ENCODE results near the gene TRAPPC11. TPM values are rescaled to one million over a fixed set of nuclear protein-coding genes. Genes with fewer than 3 reads are reported as not detected.
A peak's percentile ranks its signal among the peaks of the same experiment; 100 is the strongest.

The TRAPPC11 gene
- total RNA-seq, 1 donor from 2014 or later: 26.3 TPM

DNA sequence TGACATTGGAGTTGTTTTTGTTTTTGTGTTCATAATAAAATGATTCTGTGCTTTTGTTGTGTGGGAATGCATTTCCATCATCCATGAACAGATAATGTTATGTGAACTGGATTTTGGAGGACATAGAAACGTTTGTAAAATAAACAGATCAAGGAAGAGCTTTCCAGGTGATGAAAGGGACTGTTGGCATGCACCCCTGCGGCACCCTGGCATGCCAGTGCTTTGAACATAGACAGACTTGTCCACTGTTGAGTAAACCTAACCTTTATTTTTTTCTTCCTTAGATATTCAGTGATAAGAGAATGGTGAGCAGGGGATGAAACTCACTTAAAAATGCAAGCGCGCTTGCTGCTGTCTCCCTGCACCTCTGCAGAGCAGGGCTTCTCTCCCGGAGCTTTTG lies 59.8 kb downstream of the TRAPPC11 start:
- Mint-ChIP-seq H3K4me1 (ENCODE audit: low read depth, unreplicated experiment) (no peaks in the 10 kb centered on the region), H3K27ac (ENCODE audit: unreplicated experiment) (no peak overlapping the region)

DNA sequence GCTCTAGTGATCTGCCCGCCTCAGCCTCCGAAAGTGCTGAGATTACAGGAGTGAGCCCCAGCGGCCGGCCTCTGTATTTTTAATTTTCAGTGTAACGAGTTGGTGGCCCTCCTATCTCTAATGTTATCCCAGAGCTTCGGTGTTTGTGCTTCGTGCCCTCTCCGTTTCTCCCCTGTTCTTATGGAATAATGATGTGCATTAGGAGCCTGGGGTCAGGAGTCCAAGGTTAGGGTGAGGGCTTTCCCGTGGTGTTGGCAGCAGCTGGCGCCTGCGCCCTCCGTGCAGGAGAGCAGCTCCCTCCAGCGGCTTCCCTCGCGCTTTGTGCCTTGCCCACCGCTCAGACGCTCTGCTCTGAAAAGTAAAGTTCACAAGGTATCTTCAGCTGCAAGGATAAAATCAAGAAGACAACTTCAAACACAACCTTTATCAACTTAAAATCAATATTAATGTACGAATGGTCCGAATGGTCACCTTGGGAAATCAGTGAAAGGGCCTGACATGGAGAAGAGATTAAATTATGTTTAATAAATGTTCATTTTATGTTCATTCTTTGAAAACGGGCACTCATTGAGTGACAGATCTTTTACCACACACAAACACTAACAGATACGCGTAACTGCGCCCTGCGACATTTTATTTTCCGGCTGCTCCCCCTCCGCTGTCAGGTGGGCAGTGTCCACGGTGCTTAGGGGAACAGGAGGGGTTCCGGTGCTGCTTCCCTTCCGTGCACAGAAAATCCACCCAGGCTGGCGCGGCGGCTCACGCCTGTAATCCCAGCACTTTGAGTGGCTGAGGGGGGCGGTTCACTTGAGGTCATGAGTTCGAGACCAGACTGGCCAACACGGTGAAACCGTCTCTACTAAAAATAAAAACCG lies 62.4 kb downstream of the TRAPPC11 start:
- Histone ChIP-seq H3K4me1 (ENCODE audit: insufficient read depth, low read length) (peaks cover 3% of the 10 kb centered on the region), H4K20me1 (ENCODE audit: insufficient read depth, low read length) (no peaks in the 10 kb centered on the region), H3K4me2 (ENCODE audit: low read length) (peak overlapping the region; percentile 20), H3K9ac (ENCODE audit: low read length) (no peak overlapping the region), H3K4me3 (ENCODE audit: insufficient read depth, low read depth, low read length) (no peak overlapping the region), H3K36me3 (ENCODE audit: insufficient read depth, low read length) (no peaks in the 10 kb centered on the region), H3K27me3 (ENCODE audit: insufficient read depth, low read length) (peaks cover 3% of the 10 kb centered on the region), H3K79me2 (ENCODE audit: insufficient read depth, low read length) (no peaks in the 10 kb centered on the region), H2AFZ (ENCODE audit: low read depth, low read length) (peak overlapping the region; percentile 48), H3K9me3 (ENCODE audit: insufficient read depth, low read depth, low read length) (no peaks in the 10 kb centered on the region), H3K27ac (ENCODE audit: low read depth, low read length) (no peak overlapping the region)
- no peaks in the 10 kb centered on the region for H3K4me1 Mint-ChIP-seq (ENCODE audit: low read depth, unreplicated experiment)
- peaks cover 3% of the 10 kb centered on the region for H3K9me3 Mint-ChIP-seq (ENCODE audit: unreplicated experiment)
- no peak for TF ChIP-seq EZH2 (IDR thresholded peaks at IDR 0.05; ENCODE audit: insufficient read depth, low read length)
- TF ChIP-seq, protein P1, sequence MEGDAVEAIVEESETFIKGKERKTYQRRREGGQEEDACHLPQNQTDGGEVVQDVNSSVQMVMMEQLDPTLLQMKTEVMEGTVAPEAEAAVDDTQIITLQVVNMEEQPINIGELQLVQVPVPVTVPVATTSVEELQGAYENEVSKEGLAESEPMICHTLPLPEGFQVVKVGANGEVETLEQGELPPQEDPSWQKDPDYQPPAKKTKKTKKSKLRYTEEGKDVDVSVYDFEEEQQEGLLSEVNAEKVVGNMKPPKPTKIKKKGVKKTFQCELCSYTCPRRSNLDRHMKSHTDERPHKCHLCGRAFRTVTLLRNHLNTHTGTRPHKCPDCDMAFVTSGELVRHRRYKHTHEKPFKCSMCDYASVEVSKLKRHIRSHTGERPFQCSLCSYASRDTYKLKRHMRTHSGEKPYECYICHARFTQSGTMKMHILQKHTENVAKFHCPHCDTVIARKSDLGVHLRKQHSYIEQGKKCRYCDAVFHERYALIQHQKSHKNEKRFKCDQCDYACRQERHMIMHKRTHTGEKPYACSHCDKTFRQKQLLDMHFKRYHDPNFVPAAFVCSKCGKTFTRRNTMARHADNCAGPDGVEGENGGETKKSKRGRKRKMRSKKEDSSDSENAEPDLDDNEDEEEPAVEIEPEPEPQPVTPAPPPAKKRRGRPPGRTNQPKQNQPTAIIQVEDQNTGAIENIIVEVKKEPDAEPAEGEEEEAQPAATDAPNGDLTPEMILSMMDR (IDR thresholded peaks at IDR 0.05; ENCODE audit: insufficient read depth, low read depth, low read length): peak; percentile 28
- FAIRE-seq (no peak), DNase-seq (ENCODE audit: low read depth) (peak; percentile 6)
- peak overlapping the region; percentile 54 for H3K4me3 Mint-ChIP-seq (ENCODE audit: unreplicated experiment)
- H3K27ac Mint-ChIP-seq (ENCODE audit: unreplicated experiment): no peak overlapping the region
- H3K36me3 Mint-ChIP-seq (ENCODE audit: low read depth, unreplicated experiment): no peaks in the 10 kb centered on the region
- H3K27me3 Mint-ChIP-seq (ENCODE audit: low read depth, unreplicated experiment): peaks cover 19% of the 10 kb centered on the region

More for the DNA sequence above, 59.8 kb downstream of the TRAPPC11 start:
- FAIRE-seq (no peak), DNase-seq (ENCODE audit: low read depth) (no peak)
- no peak overlapping the region for H3K4me3 Mint-ChIP-seq (ENCODE audit: unreplicated experiment)
- Histone ChIP-seq H4K20me1 (ENCODE audit: insufficient read depth, low read length) (no peaks in the 10 kb centered on the region), H3K36me3 (ENCODE audit: insufficient read depth, low read length) (no peaks in the 10 kb centered on the region), H2AFZ (ENCODE audit: low read depth, low read length) (no peak overlapping the region), H3K27me3 (ENCODE audit: insufficient read depth, low read length) (peaks cover 3% of the 10 kb centered on the region), H3K4me2 (ENCODE audit: low read length) (no peak overlapping the region), H3K9me3 (ENCODE audit: insufficient read depth, low read depth, low read length) (no peaks in the 10 kb centered on the region), H3K9ac (ENCODE audit: low read length) (no peak overlapping the region), H3K79me2 (ENCODE audit: insufficient read depth, low read length) (no peaks in the 10 kb centered on the region), H3K27ac (ENCODE audit: low read depth, low read length) (no peak overlapping the region), H3K4me3 (ENCODE audit: insufficient read depth, low read depth, low read length) (no peak overlapping the region), H3K4me1 (ENCODE audit: insufficient read depth, low read length) (peaks cover 3% of the 10 kb centered on the region)
- peaks cover 13% of the 10 kb centered on the region for H3K27me3 Mint-ChIP-seq (ENCODE audit: low read depth, unreplicated experiment)
- TF ChIP-seq, protein P1 (IDR thresholded peaks at IDR 0.05; ENCODE audit: insufficient read depth, low read depth, low read length): no peak
- no peak for TF ChIP-seq EZH2 (IDR thresholded peaks at IDR 0.05; ENCODE audit: insufficient read depth, low read length)
- peaks cover 3% of the 10 kb centered on the region for H3K9me3 Mint-ChIP-seq (ENCODE audit: unreplicated experiment)
- no peaks in the 10 kb centered on the region for H3K36me3 Mint-ChIP-seq (ENCODE audit: low read depth, unreplicated experiment)
